NCI-H748 (cell line): ENCODE data around the gene ADAM19.

Experiments
- DNase-seq: peaks from one replicate; lab custom pipeline; 2025; ENCODE audit not compliant: unreplicated experiment; lab: John Stamatoyannopoulos, UW

The ADAM19 gene

DNA sequence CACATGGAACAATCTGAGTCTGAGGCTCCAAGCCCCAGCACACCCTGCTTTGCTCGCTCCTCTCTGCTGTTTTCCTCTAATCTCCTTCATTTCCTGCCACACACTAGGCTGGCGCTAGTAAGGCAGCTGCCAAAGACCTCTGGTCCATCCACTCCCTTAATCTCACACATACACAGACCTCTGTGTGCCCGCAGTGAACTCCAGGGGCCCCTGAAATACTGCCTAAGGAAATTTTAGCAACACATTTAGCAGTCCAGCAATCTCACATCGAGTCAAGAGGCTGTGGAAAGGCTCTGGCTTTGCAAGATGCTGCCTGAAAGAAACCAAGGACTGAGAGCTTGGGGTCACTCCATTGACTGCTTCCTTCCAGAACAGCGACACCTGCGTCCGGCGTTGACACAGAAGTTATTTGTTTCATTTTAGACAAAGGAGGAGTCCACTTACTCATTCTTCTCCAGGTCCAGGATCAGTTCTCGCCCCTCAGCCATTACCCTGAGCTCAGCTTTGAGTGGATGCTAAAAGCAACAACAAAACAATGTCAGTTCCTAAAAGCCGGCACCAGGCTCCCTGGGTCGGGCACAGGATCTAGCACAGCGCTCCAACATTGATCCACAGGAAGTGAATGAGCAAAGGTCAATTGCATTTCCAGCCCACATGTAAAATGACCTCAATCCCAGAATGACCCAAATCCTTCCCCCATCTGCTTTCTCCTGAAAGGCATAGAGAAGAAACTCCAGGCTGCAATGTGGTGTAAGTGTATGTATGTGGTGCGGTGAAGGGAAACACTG, 11.5 kb downstream of the ADAM19 start:
- DNase-seq = no peak

DNA sequence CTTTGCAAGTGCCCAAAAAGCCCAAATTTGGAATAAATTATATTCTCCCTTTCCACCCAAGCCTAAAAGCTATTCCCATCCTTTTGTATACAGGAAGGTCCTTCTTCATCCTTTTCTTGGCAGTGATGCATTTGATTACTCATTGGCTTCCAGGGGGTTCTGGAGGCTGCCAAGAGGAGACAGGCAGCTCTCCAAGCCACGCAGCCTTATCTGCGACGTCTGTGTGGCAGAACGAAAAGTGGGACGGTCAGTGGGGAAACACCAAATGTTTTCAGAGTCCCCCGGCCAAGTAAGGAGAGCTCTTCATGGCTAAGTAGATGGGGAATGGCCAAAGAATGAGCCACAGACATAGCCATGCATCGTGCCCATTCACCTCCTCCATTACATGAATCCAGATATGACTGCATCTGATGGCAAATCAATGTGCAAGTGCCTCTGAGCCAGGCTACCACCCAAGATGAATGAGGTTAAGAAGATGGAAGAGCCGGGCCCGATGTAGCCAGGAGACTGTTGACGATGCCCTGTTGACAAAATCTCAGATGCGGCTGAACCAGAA, 12.1 kb downstream of the ADAM19 start:
- no peak for DNase-seq

DNA sequence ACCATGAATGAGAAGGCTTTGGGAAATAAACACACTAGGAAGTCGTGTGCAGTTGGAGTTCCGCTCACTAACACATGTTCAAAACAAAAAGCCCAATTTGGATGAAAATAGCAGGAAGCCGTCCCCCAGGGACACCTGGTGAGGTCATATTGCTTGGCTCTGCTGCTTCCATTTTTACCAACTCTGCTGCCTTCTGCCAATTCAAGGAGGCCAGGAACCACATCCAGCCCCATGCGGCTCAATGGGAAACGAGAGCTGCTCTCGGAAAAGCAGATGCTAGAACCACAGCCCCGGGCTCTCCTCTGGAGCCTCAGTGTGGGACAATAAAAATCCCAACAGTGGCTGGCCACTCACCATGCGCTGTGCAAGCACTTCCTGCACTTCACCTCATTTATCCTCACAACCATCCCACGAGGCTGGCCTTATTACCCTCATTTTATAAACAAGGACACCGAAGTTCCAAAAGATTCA, 13.4 kb downstream of the ADAM19 start:
- DNase-seq = no peak

DNA sequence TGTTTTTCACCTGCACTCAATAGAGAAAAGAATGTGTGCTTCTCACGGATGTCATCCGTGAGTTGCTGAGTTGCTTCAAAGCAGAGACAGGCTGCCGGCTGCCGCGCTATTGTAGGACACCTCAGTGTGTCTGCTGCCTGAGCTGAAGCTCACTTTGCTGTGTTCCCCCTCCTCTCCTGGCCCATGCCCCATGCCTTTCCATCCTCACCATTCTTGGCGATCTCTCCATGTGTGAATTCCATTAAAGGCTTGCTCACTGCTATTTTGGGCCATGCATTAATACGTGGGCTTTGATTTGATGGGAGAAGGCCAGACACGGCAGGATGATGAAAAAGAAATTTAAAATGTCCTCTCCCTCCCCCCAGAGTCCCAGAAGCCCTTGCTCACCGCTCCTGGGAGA, 14.5 kb downstream of the ADAM19 start:
- DNase-seq = no peak

DNA sequence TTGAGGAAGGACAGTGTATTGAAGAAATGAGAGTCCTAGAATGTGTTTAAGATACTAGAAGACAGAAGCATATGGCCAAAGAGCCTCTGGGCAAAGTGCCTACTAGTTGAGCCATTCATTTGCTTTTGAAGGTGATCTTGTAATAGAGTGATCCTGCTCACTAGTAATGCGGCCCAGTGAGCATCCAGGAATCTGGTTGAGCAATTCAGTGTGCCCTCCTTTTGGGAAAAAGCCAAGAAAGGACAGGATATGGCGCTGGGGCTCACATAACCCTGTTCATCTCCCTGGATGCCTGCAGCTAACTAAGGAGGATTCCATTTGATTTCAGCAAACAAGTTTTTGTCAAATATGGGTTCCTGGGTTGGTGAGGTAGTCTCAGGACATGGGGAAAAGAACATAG, 16.3 kb downstream of the ADAM19 start:
- no peak for DNase-seq

DNA sequence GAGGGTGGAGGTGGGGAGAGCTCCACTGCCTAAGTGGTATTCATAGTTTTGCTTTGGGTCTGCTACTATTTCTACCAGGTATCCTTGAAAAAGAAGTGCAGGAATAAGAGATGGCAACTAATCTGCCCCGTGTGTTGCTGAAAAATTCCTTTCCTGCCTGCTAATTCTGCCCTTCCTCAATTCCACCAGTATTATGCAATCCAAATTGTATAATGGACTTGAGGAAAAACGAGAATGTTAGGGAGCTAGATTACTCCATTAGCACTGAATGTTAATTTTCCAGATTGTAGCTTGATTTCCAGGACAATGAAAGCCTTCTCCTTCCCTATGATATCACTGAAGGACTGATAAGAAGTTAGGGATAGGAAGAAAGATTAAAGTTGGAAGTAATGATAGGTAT, 16.9 kb downstream of the ADAM19 start:
- no peak for DNase-seq

DNA sequence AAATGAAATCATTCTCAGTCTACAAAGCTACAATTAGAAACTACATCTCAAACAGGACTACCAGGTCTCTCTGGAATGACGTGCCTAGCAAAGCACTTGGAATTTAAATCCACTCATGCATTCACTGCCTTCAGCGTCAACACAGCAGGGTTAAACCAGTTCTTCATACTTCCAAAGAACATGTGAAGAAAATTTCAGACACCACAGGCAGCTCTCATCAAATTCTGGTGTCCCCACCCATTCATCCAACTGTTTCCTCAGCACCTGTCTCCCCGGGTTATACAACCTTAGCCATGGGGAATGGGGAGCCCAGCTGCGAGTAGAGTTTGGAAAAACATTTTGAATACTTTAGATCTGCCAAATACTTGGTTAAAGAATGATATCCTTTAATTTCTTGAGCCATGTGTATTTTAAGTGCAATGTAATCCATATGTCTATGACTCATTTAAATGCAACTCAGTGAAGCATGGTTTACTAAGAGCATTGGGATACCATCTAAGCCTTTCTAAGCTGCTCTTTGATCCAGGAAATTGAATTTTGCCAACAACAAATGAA, 17.5 kb downstream of the ADAM19 start:
- DNase-seq = no peak

DNA sequence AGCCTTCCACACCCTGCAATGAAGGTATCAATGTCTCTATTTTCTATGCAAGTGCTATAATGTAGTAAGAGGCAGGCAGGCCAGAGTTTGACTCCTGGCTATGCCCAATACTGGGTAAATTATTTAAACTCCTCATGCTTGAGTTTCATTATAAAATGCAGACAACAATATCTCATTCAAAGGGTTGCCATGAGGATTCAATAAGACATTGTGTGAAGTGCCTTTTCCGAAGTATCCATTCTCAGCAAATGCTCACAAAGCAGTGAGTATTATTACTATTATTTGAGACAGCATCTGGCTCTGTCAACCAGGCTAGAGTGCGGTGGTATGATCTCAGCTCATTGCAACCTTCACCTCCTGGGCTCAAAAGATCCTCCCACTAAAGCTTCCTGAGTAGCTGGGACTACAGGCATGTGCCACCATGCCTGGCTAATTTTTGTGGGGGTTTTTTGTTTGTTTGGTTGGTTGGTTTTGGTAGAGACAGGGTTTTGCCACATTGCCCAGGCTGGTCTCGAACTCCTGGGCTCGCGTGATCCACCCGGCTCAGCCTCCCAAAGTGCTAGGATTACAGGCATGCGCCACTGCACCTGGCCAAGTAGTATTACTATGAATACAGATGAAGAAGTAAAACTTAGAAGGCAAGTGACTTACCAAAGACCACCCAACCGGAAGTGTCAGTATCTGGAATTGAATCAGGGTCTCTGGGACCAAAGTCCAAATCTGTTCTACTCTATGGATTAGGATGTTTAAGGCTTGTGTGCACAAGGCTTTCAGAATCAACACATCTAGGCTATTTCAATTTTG, 18.8 kb downstream of the ADAM19 start:
- DNase-seq = no peak

DNA sequence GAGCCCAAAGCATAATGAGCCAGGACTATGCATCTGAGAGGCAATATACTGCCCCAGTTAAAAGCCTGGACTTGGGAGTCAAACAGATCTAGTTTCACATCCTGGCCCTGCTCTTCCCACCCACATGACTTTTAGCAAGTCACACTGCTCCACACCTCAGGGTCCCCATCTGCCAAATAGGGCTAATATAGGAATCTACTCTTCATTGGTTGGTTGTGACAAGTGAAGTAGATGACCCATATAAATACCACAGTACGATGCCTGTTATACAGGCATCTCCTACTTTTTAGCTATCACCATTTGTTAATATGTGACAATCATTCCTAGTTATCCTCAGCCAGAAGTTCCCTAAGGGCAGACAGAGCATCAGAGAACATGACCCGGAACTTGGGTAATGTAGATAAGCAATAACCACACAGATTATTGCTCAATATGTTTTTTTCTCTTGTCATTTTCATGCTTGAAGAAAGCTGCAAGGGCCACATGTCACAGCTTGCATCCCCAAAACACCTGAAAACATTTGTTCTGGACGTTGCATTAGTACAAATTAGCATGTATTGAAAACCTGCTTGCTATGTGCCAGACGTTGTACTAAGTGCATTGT, 20.4 kb downstream of the ADAM19 start:
- DNase-seq = no peak

DNA sequence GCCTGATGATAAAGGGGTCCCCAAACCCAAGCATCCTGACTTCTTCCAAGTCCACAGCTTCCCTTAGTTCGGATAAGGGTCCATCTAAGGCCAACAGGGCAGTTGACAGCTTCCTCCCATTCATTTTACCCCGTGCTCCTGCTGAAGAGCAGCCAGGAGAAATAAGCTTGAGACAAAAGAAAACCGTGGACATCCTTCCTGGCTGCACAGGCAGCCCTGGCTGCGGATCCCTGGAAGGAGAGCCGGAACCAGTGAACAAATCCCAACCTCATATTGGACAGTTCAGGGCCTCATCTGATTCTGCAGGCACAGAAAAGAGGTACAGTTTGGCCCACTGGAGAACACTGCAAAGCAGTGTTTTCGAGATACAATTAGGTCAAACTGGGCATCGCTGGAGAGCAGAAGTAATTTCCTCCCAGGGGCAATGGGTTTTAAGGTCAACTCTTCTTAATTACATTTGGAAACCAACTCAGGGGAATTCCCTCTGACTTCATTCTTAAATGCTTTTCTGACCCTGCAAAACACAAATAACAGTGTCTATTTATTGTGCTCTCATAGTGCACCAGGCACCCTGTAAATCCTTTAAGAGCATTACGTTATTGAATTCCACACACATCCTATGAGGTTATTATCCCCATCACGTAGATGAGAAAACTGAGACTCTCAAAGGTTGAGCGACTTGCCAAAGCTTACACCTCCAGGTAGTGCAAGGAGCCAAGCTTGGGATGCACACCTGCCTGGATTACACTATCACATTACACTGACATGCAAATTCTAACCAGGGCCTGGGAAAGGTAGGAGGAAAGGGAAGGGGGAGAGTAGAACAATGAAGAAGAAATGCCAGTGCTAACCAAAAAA, 21.2 kb downstream of the ADAM19 start:
- DNase-seq = no peak

DNA sequence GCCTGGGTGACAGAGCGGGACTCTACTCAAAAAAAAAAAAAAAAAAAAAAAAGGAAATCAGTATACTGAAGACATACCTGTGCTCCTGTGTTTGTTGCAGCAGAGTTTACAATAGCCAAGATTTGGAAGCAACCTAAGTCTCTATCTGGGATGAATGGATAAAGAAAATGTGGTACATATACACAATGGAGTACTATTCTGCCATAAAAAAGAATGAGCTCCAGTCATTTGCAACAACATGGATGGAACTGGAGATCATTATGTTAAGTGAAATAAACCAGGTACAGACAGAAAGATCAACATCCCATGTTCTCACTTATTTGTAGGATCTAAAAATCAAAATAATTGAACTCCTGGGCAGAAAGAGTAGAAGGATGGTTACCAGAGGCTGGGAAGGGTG, 22.9 kb downstream of the ADAM19 start:
- no peak for DNase-seq

DNA sequence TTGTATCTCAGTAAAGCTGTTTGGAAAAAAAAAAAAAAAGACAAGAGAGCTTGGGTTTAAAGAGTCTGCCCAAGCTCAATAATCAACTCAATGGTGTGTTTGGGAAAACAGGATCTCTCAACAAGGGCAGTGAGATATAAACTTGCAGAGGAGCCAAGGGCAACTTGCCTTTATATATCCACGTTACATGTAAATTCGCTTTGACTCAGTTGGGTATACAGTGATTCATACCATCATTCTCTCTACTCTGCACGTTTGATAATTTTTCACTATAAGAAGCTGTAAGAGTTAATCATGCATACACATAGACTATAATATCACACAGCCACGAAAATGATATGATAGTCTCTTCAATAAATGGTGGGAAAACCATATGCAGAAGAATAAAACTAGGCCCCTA, 24.9 kb downstream of the ADAM19 start:
- no peak for DNase-seq

DNA sequence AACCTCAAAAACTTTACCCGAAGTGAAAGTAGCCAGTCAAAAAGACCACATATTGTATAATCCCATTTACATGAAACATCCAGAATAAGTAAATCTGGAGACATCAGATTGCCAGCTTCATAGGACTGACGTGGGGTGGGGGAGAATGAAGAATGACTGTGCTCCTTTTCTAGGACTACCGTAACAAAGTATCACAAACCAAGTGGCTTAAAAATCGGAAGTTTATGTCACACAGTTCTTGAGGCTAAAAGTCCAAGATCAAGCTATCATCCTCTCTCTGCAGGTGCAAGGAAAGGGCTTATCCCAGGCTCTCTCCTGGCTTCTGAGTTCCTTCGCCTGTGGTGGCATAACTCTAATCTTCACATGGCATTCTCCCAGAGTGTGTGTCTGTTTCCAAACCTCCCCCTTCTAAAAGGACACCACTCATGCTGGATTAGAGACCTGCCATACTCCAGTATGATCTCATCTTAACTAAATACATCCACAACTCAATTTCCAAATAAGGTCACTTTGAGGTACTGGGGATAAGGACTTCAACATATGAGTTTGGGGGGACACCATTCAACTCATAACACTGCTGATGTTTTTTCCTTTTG, 25.5 kb downstream of the ADAM19 start:
- no peak for DNase-seq

DNA sequence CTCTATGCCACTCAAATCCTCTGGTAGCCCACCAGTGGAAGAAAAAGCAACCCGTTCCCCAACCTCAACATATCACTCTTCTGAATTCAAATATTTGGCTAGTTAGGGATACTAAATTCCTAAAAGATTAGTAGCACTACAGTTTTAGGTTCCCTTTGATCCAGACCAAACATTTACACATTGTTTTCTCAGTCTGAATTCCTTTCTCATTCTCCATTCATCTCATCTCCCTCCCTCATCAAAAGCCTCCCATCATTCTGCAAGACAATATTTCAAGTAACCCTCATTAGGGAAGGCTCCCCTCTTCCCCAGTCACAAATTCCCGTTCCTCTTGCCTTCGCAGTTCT, 26.3 kb downstream of the ADAM19 start:
- DNase-seq = no peak

DNA sequence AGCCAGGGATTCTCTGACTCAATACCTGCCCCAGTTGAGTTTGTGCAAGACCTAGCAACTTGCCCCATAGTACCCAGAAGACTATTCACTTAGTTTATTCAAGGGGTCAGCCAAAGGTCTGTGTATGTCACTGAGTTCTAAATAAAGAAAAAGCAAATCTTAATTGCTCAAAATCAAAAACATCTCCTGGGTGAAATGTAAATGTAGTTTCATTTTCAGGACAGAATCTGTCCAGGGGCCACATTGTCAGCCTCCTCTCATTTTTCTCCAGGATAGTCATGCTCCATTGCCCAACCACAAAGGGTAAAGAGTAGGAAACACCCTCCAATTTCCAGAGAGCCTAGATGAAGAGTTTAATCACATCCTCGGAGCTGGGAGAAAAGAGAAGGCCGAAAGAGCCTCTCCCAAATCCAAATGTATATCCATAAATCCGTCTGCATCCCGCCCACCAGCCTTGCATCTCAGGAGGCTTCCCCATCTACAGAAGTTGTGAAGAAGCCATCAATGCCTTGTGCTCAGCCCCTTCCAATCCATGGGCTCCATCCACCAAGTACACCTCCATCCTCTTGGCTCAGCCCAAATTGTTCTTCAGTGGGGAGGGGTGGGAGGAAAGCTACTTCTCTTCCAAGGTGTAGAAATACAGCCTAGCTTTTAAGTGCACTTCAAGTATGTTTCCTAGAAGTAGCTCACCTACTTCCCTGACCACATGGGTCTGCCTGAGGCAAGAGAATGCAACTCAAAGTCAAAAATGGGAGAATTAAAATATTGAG, 26.9 kb downstream of the ADAM19 start:
- DNase-seq = no peak

DNA sequence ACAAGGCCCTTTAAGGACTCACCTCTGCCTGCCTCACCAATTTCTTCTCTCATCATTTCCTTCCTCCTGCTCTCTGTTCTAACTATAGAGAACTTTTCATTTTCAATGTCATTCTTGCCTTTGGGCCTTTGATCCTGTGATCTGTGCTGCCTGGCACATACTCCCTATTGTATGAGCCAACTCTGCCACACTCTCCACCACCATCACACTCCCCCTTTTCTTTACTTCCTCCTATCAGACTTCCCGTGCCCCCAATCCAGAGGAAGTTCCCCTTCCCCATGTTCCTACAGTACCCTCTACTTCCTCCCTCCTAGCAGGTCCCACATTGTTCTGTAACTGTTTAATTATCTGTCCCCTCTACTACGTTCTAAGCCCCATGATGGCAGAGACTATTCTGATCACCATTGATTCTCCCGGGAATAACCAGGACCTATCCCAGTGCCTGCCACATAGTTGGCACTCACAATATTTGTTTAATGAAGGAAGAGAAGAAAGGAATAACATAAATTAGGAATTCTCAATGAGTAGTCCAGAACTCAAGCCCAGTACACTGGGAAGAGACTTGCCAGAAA, 27.5 kb downstream of the ADAM19 start:
- DNase-seq = no peak

DNA sequence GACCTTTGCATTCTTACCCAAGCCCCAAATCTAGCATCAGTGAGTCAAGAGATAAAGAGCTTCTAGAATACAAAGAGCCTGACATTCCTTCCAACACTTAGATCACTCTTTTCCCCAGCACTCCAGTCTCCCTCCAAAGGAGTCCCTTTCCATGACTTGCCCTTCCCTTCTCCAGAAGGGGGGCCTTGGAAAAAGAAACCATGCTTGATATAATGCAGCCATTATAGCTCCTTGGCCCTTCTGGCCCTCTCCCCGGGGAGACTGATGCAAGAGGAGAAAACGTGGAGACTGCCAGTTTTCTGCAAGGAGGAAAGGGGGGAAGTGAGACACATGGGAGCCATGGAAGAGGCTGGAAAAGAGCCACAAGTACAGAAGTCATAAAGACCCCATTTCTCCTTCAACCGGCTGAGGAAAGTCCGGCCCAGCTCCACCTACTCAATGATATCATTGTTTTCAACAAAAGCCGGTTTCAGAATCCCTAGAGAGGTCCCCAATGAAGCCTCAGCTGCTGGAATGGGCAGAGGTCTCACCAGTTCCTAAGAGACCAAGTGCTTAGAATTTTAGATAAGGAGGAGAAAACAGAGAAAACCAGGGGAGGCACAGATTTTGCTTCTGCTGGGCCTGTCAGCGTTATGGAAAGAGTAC, 29.0 kb downstream of the ADAM19 start:
- DNase-seq = no peak

DNA sequence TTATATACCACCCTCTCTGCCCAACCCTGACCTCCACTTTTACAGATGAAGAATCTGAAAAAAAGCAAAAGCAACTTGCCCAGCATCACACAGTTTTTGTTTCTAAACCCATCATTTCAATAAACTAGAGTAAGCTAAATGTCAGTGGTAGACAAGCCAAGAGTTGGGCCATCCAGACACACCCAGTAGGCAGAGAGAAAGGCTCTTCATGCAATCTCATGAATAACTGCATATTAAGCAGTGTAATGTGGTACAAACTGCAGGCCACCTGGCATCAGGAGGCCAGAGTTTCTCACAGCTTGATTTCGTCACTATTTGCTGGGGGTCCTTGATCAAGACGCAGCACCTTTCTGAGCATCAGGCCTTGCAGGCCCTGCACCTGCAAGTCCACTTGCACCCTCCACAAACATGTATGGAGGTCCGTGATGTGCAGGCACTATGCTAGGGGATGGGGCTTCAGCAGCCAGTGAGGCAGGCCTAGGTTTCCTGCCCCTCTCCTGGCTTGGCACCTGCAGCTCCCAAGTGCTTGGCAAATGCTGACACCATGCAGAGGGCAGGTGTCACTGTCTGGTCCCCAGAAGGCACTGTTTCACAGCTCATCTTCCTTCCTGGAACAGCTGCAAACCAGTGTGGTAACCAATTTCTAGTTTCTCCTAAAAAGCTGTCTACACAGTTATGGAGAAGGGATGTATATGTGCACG, 29.8 kb downstream of the ADAM19 start:
- no peak for DNase-seq
